H1 (cell line): ENCODE measurements around the gene KIDINS220. TPM values are rescaled to one million over a fixed set of nuclear protein-coding genes. Genes with fewer than 3 reads are reported as not detected.

Experiments used
- CTCF ChIA-PET: fragments of 300-600 bp; sonication (Branson Sonifier 250); formaldehyde crosslinking; loops from one replicate; lab custom pipeline; 2021; ENCODE audit not compliant: partially characterized antibody; lab: Charles Lee
- POLR2A ChIA-PET: fragments of 300-600 bp; sonication (Branson Sonifier 250); formaldehyde crosslinking; loops from one replicate; lab custom pipeline; 2021; ENCODE audit warnings: inconsistent platforms; ENCODE audit not compliant: partially characterized antibody; lab: Charles Lee
- DNase-seq, 2 experiments: peaks; one replicate each; pipeline versions ENCODE4 v3.0.0 to v3.0.0-alpha.2; 2010 to 2022; ENCODE audit warnings: low spot score in 2 of 2, low read depth in 1 of 2, mixed read lengths in 1 of 2
- FAIRE-seq: peaks from 2 replicates; lab custom pipeline; 2011; peaks lifted over from hg19 to GRCh38; lab: Jason Lieb, UNC
- H2AFZ ChIP-seq: 2 replicates; pipeline ENCODE4 v1.8.1; 2012; ENCODE audit warnings: low read length, inconsistent platforms
- H2AK5ac ChIP-seq: 2 replicates; pipeline ENCODE4 v1.6.1; 2013; ENCODE audit warnings: low read depth, low read length
- H2BK120ac ChIP-seq: replicated peaks from 2 replicates; pipeline ENCODE3; 2013; ENCODE audit warnings: low read depth, low read length, inconsistent platforms
- H2BK12ac ChIP-seq: 2 replicates; pipeline ENCODE4 v1.6.1; 2013; ENCODE audit warnings: low read depth, low read length
- H2BK15ac ChIP-seq: 2 replicates; pipeline ENCODE4 v1.6.1; 2013; ENCODE audit warnings: low read length
- H2BK20ac ChIP-seq: 2 replicates; pipeline ENCODE4 v1.6.1; 2013; ENCODE audit warnings: low read length
- H2BK5ac ChIP-seq: 2 replicates; pipeline ENCODE4 v1.6.1; 2013; ENCODE audit warnings: low read depth, low read length
- H3K14ac ChIP-seq: 2 replicates; pipeline ENCODE4 v1.6.1; 2013; ENCODE audit warnings: inconsistent platforms; ENCODE audit not compliant: insufficient read length
- H3K18ac ChIP-seq: 2 replicates; pipeline ENCODE4 v1.6.1; 2013; ENCODE audit warnings: low read length; ENCODE audit errors: extremely low read depth
- H3K23ac ChIP-seq: 2 replicates; pipeline ENCODE4 v1.6.1; 2013; ENCODE audit warnings: inconsistent platforms; ENCODE audit not compliant: insufficient read length
- H3K23me2 ChIP-seq: 2 replicates; pipeline ENCODE4 v1.6.1; 2013; ENCODE audit warnings: low read depth, low read length
- H3K27ac ChIP-seq: 2 replicates; pipeline ENCODE4 v1.6.1; 2011; ENCODE audit warnings: low read depth, low read length, inconsistent platforms
- H3K27me3 ChIP-seq, 4 experiments: replicated peaks in 1 of 4; 1 replicate in 1 of 4; 2 replicates in 3 of 4; pipeline versions ENCODE4 v1.6.1 to v1.8.1; 2011 to 2013; ENCODE audit warnings: low read length in 3 of 4, mild to moderate bottlenecking in 3 of 4, inconsistent platforms in 2 of 4, mixed read lengths in 2 of 4, moderate library complexity in 1 of 4; ENCODE audit not compliant: control insufficient read depth in 3 of 4, insufficient read depth in 3 of 4; ENCODE audit errors: extremely low read depth in 1 of 4
- H3K36me3 ChIP-seq, 4 experiments: 2 replicates each; pipeline versions ENCODE4 v1.6.1 to v1.8.1; 2011 to 2013; ENCODE audit warnings: mild to moderate bottlenecking in 4 of 4, low read length in 3 of 4, moderate library complexity in 2 of 4, control low read depth in 1 of 4, inconsistent platforms in 1 of 4; ENCODE audit not compliant: insufficient read depth in 4 of 4, control insufficient read depth in 2 of 4
- H3K4ac ChIP-seq: replicated peaks from 2 replicates; pipeline ENCODE3; 2013; ENCODE audit warnings: low read length, low read depth, mixed read lengths, inconsistent platforms; ENCODE audit not compliant: insufficient read length
- H3K4me1 ChIP-seq, 4 experiments: replicated peaks in 1 of 4; 1 replicate in 1 of 4; 2 replicates in 3 of 4; pipeline versions ENCODE4 v1.6.1 to v1.8.1; 2011 to 2013; ENCODE audit warnings: low read length in 3 of 4, inconsistent platforms in 2 of 4, mixed read lengths in 1 of 4; ENCODE audit not compliant: insufficient read depth in 4 of 4, control insufficient read depth in 3 of 4
- H3K4me2 ChIP-seq, 2 experiments: 2 replicates each; pipeline versions ENCODE4 v1.6.1 to v1.8.1; 2011 to 2013; ENCODE audit warnings: low read depth in 2 of 2, low read length in 2 of 2, control low read depth in 1 of 2, inconsistent platforms in 1 of 2, mild to moderate bottlenecking in 1 of 2; ENCODE audit not compliant: insufficient read depth in 1 of 2
- H3K4me3 ChIP-seq, 4 experiments: fragments of 200-600, 300-600 bp in 1 of 4; sonication (generic), shearing (Covaris generic), sonication (Bioruptor Twin) in 1 of 4; 2 replicates each; pipeline versions ENCODE4 v1.5.1 to v1.8.1; 2011 to 2016; ENCODE audit warnings: low read length in 4 of 4, low read depth in 3 of 4, control low read depth in 2 of 4, inconsistent platforms in 2 of 4, mild to moderate bottlenecking in 2 of 4, mixed read lengths in 1 of 4, moderate library complexity in 1 of 4; ENCODE audit not compliant: insufficient read depth in 2 of 4; ENCODE audit errors: extremely low read depth in 1 of 4
- H3K56ac ChIP-seq: replicated peaks from 2 replicates; pipeline ENCODE3; 2013; ENCODE audit warnings: low read depth, mild to moderate bottlenecking, mixed read lengths, low read length, inconsistent platforms; ENCODE audit not compliant: insufficient read length
- H3K79me1 ChIP-seq: 2 replicates; pipeline ENCODE4 v1.6.1; 2013; ENCODE audit warnings: low read depth, low read length, control low read depth
- H3K79me2 ChIP-seq, 2 experiments: 2 replicates each; pipeline versions ENCODE4 v1.6.1 to v1.8.1; 2012 to 2013; ENCODE audit warnings: low read length in 2 of 2, mild to moderate bottlenecking in 2 of 2, inconsistent platforms in 1 of 2; ENCODE audit not compliant: insufficient read depth in 2 of 2, control insufficient read depth in 1 of 2
- H3K9ac ChIP-seq, 4 experiments: replicated peaks in 1 of 4; 1 replicate in 1 of 4; 2 replicates in 3 of 4; pipeline versions ENCODE4 v1.6.1 to v1.8.1; 2011 to 2013; ENCODE audit warnings: low read depth in 3 of 4, low read length in 3 of 4, control low read depth in 2 of 4, mild to moderate bottlenecking in 2 of 4, moderate library complexity in 2 of 4, inconsistent platforms in 1 of 4; ENCODE audit errors: extremely low read depth in 1 of 4
- H3K9me3 ChIP-seq, 2 experiments: 2 replicates each; pipeline versions ENCODE4 v1.6.1 to v1.8.1; 2012 to 2013; ENCODE audit warnings: mild to moderate bottlenecking in 2 of 2, moderate library complexity in 2 of 2, control low read depth in 1 of 2, inconsistent platforms in 1 of 2, low read depth in 1 of 2, low read length in 1 of 2, mixed read lengths in 1 of 2; ENCODE audit not compliant: insufficient read depth in 2 of 2
- H4K20me1 ChIP-seq, 2 experiments: replicated peaks in 1 of 2; 2 replicates each; pipeline versions ENCODE3 to v1.8.1; 2011 to 2013; ENCODE audit warnings: inconsistent platforms in 2 of 2, low read length in 2 of 2, mild to moderate bottlenecking in 1 of 2; ENCODE audit not compliant: insufficient read depth in 2 of 2, control insufficient read depth in 1 of 2
- H4K5ac ChIP-seq: 2 replicates; pipeline ENCODE4 v1.6.1; 2013; ENCODE audit warnings: low read length, low read depth, mixed read lengths, inconsistent platforms; ENCODE audit not compliant: insufficient read length
- H4K8ac ChIP-seq: 2 replicates; pipeline ENCODE4 v1.8.0; 2013; ENCODE audit warnings: mild to moderate bottlenecking, moderate library complexity, low read length, inconsistent platforms; ENCODE audit not compliant: insufficient read depth; ENCODE audit errors: extremely low read depth
- H4K91ac ChIP-seq: replicated peaks from 2 replicates; pipeline ENCODE3; 2013; ENCODE audit warnings: low read length, mixed read lengths, inconsistent platforms; ENCODE audit not compliant: insufficient read length
- SIX5 ChIP-seq: IDR thresholded peaks from 2 replicates; pipeline ENCODE4 v1.6.1; 2011; ENCODE audit warnings: mild to moderate bottlenecking, low read depth, low read length
- WGBS, 2 experiments: shearing (Covaris generic) in 1 of 2; methylation state at CpG; one replicate each; pipeline versions ENCODE4 v1.1.6 to v1.1.7; 2013 to 2015; ENCODE audit warnings: low lambda C conversion rate in 2 of 2, mixed read lengths in 2 of 2, inconsistent platforms in 1 of 2, low coverage in 1 of 2, missing lambda C conversion rate in 1 of 2; ENCODE audit not compliant: insufficient replicate concordance in 2 of 2, insufficient coverage in 1 of 2, insufficient read length in 1 of 2; ENCODE audit errors: extremely low coverage in 1 of 2, missing lambda C conversion rate in 1 of 2; 5-methylcytosine and 5-hydroxymethylcytosine counted together
- polyA plus RNA-seq, 7 experiments: library from polyadenylated mRNA; depleted of rRNA in 3 of 7; stranded (reverse) in 5 of 7; unstranded in 2 of 7; fragments of >200 nt in 5 of 7; fragments of 200-250 nt in 2 of 7; gene quantifications; 1 replicate in 5 of 7; 2 replicates in 1 of 7; 4 replicates in 1 of 7; pipeline versions ENCODE4 v1.2.1 to v1.2.3, GENCODE V29; 2011 to 2013; ENCODE audit warnings: missing spikeins in 2 of 7, mixed read lengths in 2 of 7
- total RNA-seq: library from RNA; stranded (reverse); fragmentation: NEBNext Ultra II Directional; extraction: Animal tissue kit (Norgen Biotek cat#: 25700); gene quantifications from 2 replicates; pipeline ENCODE4 v1.2.1, GENCODE V29; 2021

The KIDINS220 gene
- total and polyA plus RNA-seq, 2 of the 8 experiments (the other 6 are each of a cell fraction or from before 2014, with no cell fraction given) = 21.2 to 27.1 TPM

- H3K23ac ChIP-seq = no peak overlapping the region
- peaks cover 0 to under 1% (median under 1%) of the 10 kb centered on the region in 4 experiments; a peak in 2 of 7 replicates for H3K4me1 ChIP-seq
- no peak overlapping the region for H2BK5ac ChIP-seq
- WGBS, 2 experiments = 93% methylated on average over 2 of the region's 2 CpGs; no CpG with 5 or more reads in 1 of the 2 experiments
- no peak overlapping the region for H3K18ac ChIP-seq
- H3K27ac ChIP-seq = no peak overlapping the region
- H4K20me1 ChIP-seq = peaks cover 0 to 3% of the 10 kb centered on the region in 2 experiments
- no peak overlapping the region for H2BK12ac ChIP-seq
- H3K4me2 ChIP-seq = no peak overlapping the region
- no peaks in the 10 kb centered on the region for H3K36me3 ChIP-seq
- no peaks in the 10 kb centered on the region for H3K79me2 ChIP-seq
- ChIA-PET CTCF (interaction anchor here (0.6 to 0.7 kb wide), 5 partner anchors 13 to 487 kb away, joined by 3 to 4 read pairs (median 3); no protein-coding TSS in a partner anchor), POLR2A (no interaction called here)
- no peak overlapping the region for H2BK20ac ChIP-seq
- H3K27me3 ChIP-seq = no peaks in the 10 kb centered on the region
- no peak overlapping the region for H4K91ac ChIP-seq
- no peak overlapping the region for H3K14ac ChIP-seq
- no peak overlapping the region for H2AFZ ChIP-seq
- FAIRE-seq = no peak
- no peaks in the 10 kb centered on the region for H3K79me1 ChIP-seq
- no peak overlapping the region for H3K4ac ChIP-seq
- no peak overlapping the region for H2AK5ac ChIP-seq
- no peak overlapping the region for H2BK15ac ChIP-seq
- no peak overlapping the region for H4K8ac ChIP-seq
- no peak overlapping the region for H4K5ac ChIP-seq
- H3K23me2 ChIP-seq = no peaks in the 10 kb centered on the region; the same call in 1 of the 2 replicates
- no peaks in the 10 kb centered on the region for H3K9me3 ChIP-seq
- no peak overlapping the region for H2BK120ac ChIP-seq
- no peak overlapping the region for H3K9ac ChIP-seq
- H3K4me3 ChIP-seq = no peak overlapping the region
- no peak overlapping the region for H3K56ac ChIP-seq
- DNase-seq = no peak
- TF ChIP-seq SIX5 = no peak
Observed at GRCh38 chr2:8860239-8860638, 22.8 kb upstream of the KIDINS220 start.
